Measurements from ENCODE around the gene NBPF3.

DNA sequence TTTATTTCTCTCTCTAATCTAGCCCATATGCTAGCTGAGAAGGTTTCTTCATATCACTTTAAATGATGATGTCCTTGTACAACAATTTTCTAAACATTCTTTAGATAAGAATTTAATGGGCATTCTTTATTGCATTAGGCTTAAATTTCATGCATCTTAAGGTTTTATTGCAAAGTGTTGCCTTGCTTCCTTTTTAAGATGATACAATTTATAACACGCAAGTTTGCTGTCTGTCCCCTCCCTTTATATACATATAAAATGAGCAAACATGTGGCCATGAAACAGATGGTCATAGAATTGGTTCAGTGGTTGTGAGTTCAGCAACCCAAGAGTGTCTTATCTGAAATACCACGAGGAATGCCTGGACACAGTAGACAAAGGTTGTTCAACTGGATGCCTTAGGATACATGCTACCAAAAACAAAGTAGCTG is 12.1 kb downstream of the NBPF3 start:
- TF ChIP-seq POLR2A (IDR thresholded peaks at IDR 0.05): no peak
- TF ChIP-seq, protein P1, sequence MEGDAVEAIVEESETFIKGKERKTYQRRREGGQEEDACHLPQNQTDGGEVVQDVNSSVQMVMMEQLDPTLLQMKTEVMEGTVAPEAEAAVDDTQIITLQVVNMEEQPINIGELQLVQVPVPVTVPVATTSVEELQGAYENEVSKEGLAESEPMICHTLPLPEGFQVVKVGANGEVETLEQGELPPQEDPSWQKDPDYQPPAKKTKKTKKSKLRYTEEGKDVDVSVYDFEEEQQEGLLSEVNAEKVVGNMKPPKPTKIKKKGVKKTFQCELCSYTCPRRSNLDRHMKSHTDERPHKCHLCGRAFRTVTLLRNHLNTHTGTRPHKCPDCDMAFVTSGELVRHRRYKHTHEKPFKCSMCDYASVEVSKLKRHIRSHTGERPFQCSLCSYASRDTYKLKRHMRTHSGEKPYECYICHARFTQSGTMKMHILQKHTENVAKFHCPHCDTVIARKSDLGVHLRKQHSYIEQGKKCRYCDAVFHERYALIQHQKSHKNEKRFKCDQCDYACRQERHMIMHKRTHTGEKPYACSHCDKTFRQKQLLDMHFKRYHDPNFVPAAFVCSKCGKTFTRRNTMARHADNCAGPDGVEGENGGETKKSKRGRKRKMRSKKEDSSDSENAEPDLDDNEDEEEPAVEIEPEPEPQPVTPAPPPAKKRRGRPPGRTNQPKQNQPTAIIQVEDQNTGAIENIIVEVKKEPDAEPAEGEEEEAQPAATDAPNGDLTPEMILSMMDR (IDR thresholded peaks at IDR 0.05): no peak
